IPS DF 4.7 (cell line): ENCODE data around the gene APCDD1L.
"Not testable (repeated sequence)": the region's sequence is repeated elsewhere in the genome, so short reads cannot be mapped to it uniquely, and the experiment has no call there.

ENCODE experiments used
- DNase-seq: peaks from one replicate; pipeline ENCODE4 v3.0.0-alpha.2; 2013; ENCODE audit warnings: low spot score; ENCODE audit errors: extremely low read depth

Gene APCDD1L

GRCh38 chr20:58418949-58419748, 96.0 kb downstream of the APCDD1L start:
- DNase-seq, result no peak

- DNase-seq, result no peak
Observed at GRCh38 chr20:58417438-58417837, 97.8 kb downstream of the APCDD1L start.

DNA sequence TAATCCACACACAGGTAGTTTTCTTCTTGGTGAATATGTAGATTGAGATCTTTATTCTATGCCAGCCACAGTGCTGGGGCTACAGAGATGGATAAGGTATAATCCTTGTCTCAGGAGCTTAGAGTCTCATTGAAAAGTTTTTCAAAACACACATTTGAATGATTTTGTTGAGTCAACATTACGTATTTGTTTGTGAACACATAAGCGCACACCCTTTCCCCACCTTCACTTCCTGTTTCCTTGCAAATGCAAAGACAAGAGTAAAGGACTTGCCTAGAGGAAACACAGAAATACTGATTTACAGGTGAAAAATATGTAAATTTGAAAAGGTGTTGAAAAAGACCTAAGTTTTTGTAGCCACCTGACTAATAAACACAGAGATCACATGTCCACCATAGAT, 98.4 kb downstream of the APCDD1L start:
- DNase-seq, result no peak

DNA sequence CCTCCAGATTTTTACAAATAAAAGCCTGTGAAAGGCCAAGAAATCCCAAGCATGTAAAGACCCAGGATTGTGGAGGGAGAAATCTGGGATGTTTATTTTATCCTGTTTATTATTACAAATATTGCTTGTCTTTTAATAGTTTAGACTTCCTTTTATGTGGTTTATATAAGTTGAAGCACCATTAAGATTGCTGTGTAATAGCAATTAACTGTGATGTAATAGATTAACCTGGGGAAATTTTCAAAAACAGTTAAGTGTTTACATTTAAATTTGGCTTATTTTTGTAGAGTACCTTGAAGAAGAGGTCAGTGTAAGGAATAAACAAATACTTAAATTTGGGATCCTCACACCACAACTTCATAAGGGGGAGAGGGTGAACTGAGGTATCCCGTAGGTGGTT, 99.1 kb downstream of the APCDD1L start:
- DNase-seq, result no peak

DNA sequence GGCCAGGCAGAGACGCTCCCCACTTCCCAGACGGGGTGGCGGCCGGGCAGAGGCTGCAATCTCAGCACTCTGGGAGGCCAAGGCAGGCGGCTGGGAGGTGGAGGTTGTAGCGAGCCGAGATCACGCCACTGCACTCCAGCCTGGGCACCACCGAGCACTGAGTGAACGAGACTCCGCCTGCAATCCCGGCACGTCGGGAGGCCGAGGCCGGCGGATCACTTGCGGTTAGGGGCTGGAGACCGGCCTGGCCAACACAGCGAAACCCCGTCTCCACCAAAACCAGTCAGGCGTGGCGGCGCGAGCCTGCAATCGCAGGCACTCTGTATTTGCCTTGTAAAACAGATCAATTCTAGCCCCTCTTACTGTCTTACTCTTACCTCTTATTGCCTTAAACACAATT, 100.4 kb downstream of the APCDD1L start:
- DNase-seq, result not testable (repeated sequence)

DNA sequence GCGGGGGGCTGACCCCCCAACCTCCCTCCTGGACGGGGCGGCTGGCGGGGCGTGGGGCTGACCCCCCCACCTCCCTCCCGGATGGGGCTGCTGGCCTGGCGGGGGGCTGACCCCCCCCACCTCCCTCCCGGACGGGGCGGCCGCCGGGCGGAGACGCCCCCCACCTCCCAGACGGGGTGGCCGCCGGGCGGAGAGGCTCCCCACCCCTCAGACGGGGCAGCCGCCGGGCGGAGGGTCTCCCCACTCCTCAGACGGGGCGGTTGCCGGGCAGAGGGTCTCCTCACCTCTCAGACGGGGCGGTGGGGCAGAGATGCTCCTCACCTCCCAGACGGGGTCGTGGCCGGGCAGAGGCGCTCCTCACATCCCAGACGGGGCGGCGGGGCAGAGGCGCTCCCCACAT, 101.0 kb downstream of the APCDD1L start:
- not testable (repeated sequence) for DNase-seq
